Measurements from ENCODE around the gene RTKN2.

The RTKN2 gene

GRCh38 chr10:62195675-62195926 lies 73.0 kb downstream of the RTKN2 start:
- Histone ChIP-seq H3K4me3 (ENCODE audit: low read length) (no peak overlapping the region), H3K9ac (ENCODE audit: low read length) (no peak overlapping the region), H4K20me1 (ENCODE audit: insufficient read depth, low read length) (no peaks in the 10 kb centered on the region), H3K27ac (ENCODE audit: low read length) (no peak overlapping the region), H3K4me1 (ENCODE audit: low read length) (peaks cover 3% of the 10 kb centered on the region; the same call in 1 of the 2 replicates), H3K27me3 (ENCODE audit: low read depth, low read length) (no peaks in the 10 kb centered on the region), H3K79me2 (ENCODE audit: low read length) (no peaks in the 10 kb centered on the region), H3K36me3 (replicated peaks; ENCODE audit: low read depth, low read length) (no peaks in the 10 kb centered on the region), H3K9me3 (ENCODE audit: insufficient read depth, low read length) (no peaks in the 10 kb centered on the region), H2AFZ (ENCODE audit: low read depth, low read length) (no peak overlapping the region), H3K4me2 (ENCODE audit: low read length) (no peak overlapping the region)
- TF ChIP-seq EZH2phosphoT487 (IDR thresholded peaks at IDR 0.05; ENCODE audit: low read depth): no peak
- no peak for TF ChIP-seq CTCF (IDR thresholded peaks at IDR 0.05; ENCODE audit: low read depth, low read length)

GRCh38 chr10:62194924-62195674 lies 73.5 kb downstream of the RTKN2 start:
- TF ChIP-seq EZH2phosphoT487 (IDR thresholded peaks at IDR 0.05; ENCODE audit: low read depth): no peak
- no peak for TF ChIP-seq CTCF (IDR thresholded peaks at IDR 0.05; ENCODE audit: low read depth, low read length)
- no peak overlapping the region for H3K4me3 ChIP-seq (ENCODE audit: low read length)
- no peaks in the 10 kb centered on the region for H3K27me3 ChIP-seq (ENCODE audit: low read depth, low read length)
- no peak overlapping the region for H3K9ac ChIP-seq (ENCODE audit: low read length)
- H3K4me2 ChIP-seq (ENCODE audit: low read length): no peak overlapping the region
- no peaks in the 10 kb centered on the region for H3K79me2 ChIP-seq (ENCODE audit: low read length)
- H3K36me3 ChIP-seq (replicated peaks; ENCODE audit: low read depth, low read length): no peaks in the 10 kb centered on the region
- H3K4me1 ChIP-seq (ENCODE audit: low read length): peaks cover 3% of the 10 kb centered on the region; the same call in 1 of the 2 replicates
- H2AFZ ChIP-seq (ENCODE audit: low read depth, low read length): no peak overlapping the region
- H4K20me1 ChIP-seq (ENCODE audit: insufficient read depth, low read length): no peaks in the 10 kb centered on the region
- no peaks in the 10 kb centered on the region for H3K9me3 ChIP-seq (ENCODE audit: insufficient read depth, low read length)
- no peak overlapping the region for H3K27ac ChIP-seq (ENCODE audit: low read length)

- no peak overlapping the region for H2AFZ ChIP-seq (ENCODE audit: low read depth, low read length)
- no peaks in the 10 kb centered on the region for H3K27me3 ChIP-seq (ENCODE audit: low read depth, low read length)
- H3K9me3 ChIP-seq (ENCODE audit: insufficient read depth, low read length): no peaks in the 10 kb centered on the region
- no peak overlapping the region for H3K4me3 ChIP-seq (ENCODE audit: low read length)
- no peak overlapping the region for H3K9ac ChIP-seq (ENCODE audit: low read length)
- H3K4me2 ChIP-seq (ENCODE audit: low read length): no peak overlapping the region
- no peaks in the 10 kb centered on the region for H3K79me2 ChIP-seq (ENCODE audit: low read length)
- no peaks in the 10 kb centered on the region for H3K4me1 ChIP-seq (ENCODE audit: low read length)
- no peaks in the 10 kb centered on the region for H4K20me1 ChIP-seq (ENCODE audit: insufficient read depth, low read length)
- TF ChIP-seq EZH2phosphoT487 (IDR thresholded peaks at IDR 0.05; ENCODE audit: low read depth) (no peak), CTCF (IDR thresholded peaks at IDR 0.05; ENCODE audit: low read depth, low read length) (no peak)
- H3K27ac ChIP-seq (ENCODE audit: low read length): no peak overlapping the region
- no peaks in the 10 kb centered on the region for H3K36me3 ChIP-seq (replicated peaks; ENCODE audit: low read depth, low read length)
Measured at GRCh38 chr10:62193479-62193878, 75.2 kb downstream of the RTKN2 start.

- Histone ChIP-seq H4K20me1 (ENCODE audit: insufficient read depth, low read length) (no peaks in the 10 kb centered on the region), H3K4me3 (ENCODE audit: low read length) (no peak overlapping the region), H3K9me3 (ENCODE audit: insufficient read depth, low read length) (no peaks in the 10 kb centered on the region), H3K36me3 (replicated peaks; ENCODE audit: low read depth, low read length) (no peaks in the 10 kb centered on the region), H3K9ac (ENCODE audit: low read length) (no peak overlapping the region), H3K4me1 (ENCODE audit: low read length) (peaks cover 20% of the 10 kb centered on the region), H3K27ac (ENCODE audit: low read length) (no peak overlapping the region), H2AFZ (ENCODE audit: low read depth, low read length) (no peak overlapping the region), H3K27me3 (ENCODE audit: low read depth, low read length) (no peaks in the 10 kb centered on the region), H3K4me2 (ENCODE audit: low read length) (no peak overlapping the region), H3K79me2 (ENCODE audit: low read length) (no peaks in the 10 kb centered on the region)
- TF ChIP-seq EZH2phosphoT487 (IDR thresholded peaks at IDR 0.05; ENCODE audit: low read depth) (no peak), CTCF (IDR thresholded peaks at IDR 0.05; ENCODE audit: low read depth, low read length) (no peak)
Measured at GRCh38 chr10:62189131-62189530, 79.5 kb downstream of the RTKN2 start.
